ENCODE data around the gene HELZ. TPM values are rescaled to one million over a fixed set of nuclear protein-coding genes. Genes with fewer than 3 reads are reported as not detected.

Gene HELZ
- total and polyA plus RNA-seq, 4 donors: 5.5 to 175 (median 27.8) TPM

GRCh38 chr17:67241719-67242341 lies 3.2 kb downstream of the HELZ start:
- Histone ChIP-seq H3K9ac (ENCODE audit: insufficient read depth in 1 of 2, low read length in 2 of 2) (no peak overlapping the region), H3K9me3 (ENCODE audit: control insufficient read depth in 4 of 4, insufficient read depth in 3 of 4, low read length in 3 of 4) (no peaks in the 10 kb centered on the region), H3K4me3 (no peak overlapping the region), H3K36me3 (ENCODE audit: control insufficient read depth in 4 of 4, insufficient read depth in 4 of 4, low read length in 4 of 4) (peaks cover 7 to 23% (median 14%) of the 10 kb centered on the region in 4 donors), H3K27me3 (ENCODE audit: control insufficient read depth in 3 of 3, insufficient read depth in 3 of 3, low read length in 2 of 3) (no peaks in the 10 kb centered on the region), H3K4me1 (ENCODE audit: control insufficient read depth in 5 of 5, insufficient read depth in 5 of 5, low read length in 5 of 5) (peaks cover 0 to 21% (median 18%) of the 10 kb centered on the region in 5 donors), H3K27ac (ENCODE audit: low read depth in 1 of 2, low read length in 1 of 2) (peak overlapping the region in 1 of 2 donors; percentile 16)
- no peak for TF ChIP-seq CTCF (IDR thresholded peaks at IDR 0.05; ENCODE audit: control extremely low read depth, extremely low read depth)
- WGBS, 2 donors: 82 to 86% methylated on average over 7 of the region's 7 CpGs
- no peak for ATAC-seq (ENCODE audit: insufficient read depth, low FRiP score)
- DNase-seq: no peak

- ATAC-seq (ENCODE audit: insufficient read depth, low FRiP score) (no peak), DNase-seq (no peak)
- Histone ChIP-seq H3K4me1 (ENCODE audit: control insufficient read depth in 5 of 5, insufficient read depth in 5 of 5, low read length in 5 of 5) (peaks cover 0 to 18% (median 15%) of the 10 kb centered on the region in 5 donors), H3K9me3 (ENCODE audit: control insufficient read depth in 4 of 4, insufficient read depth in 3 of 4, low read length in 3 of 4) (no peaks in the 10 kb centered on the region), H3K4me3 (no peak overlapping the region), H3K27me3 (ENCODE audit: control insufficient read depth in 3 of 3, insufficient read depth in 3 of 3, low read length in 2 of 3) (no peaks in the 10 kb centered on the region), H3K36me3 (ENCODE audit: control insufficient read depth in 4 of 4, insufficient read depth in 4 of 4, low read length in 4 of 4) (peaks cover 11 to 37% (median 17%) of the 10 kb centered on the region in 4 donors), H3K9ac (ENCODE audit: insufficient read depth in 1 of 2, low read length in 2 of 2) (no peak overlapping the region), H3K27ac (ENCODE audit: low read depth in 1 of 2, low read length in 1 of 2) (no peak overlapping the region)
- 76 to 79% methylated on average over 3 of the region's 3 CpGs for WGBS, 2 donors
- no peak for TF ChIP-seq CTCF (IDR thresholded peaks at IDR 0.05; ENCODE audit: control extremely low read depth, extremely low read depth)
Measured at GRCh38 chr17:67239597-67239996, 5.4 kb downstream of the HELZ start.

- Histone ChIP-seq H3K4me3 (no peak overlapping the region), H3K27me3 (ENCODE audit: control insufficient read depth in 3 of 3, insufficient read depth in 3 of 3, low read length in 2 of 3) (no peaks in the 10 kb centered on the region), H3K9ac (ENCODE audit: insufficient read depth in 1 of 2, low read length in 2 of 2) (peak overlapping the region in 1 of 2 donors; percentile 47), H3K9me3 (ENCODE audit: control insufficient read depth in 4 of 4, insufficient read depth in 3 of 4, low read length in 3 of 4) (no peaks in the 10 kb centered on the region), H3K27ac (ENCODE audit: low read depth in 1 of 2, low read length in 1 of 2) (peak overlapping the region in 1 of 2 donors; percentile 67), H3K36me3 (ENCODE audit: control insufficient read depth in 4 of 4, insufficient read depth in 4 of 4, low read length in 4 of 4) (peaks cover 11 to 38% (median 19%) of the 10 kb centered on the region in 4 donors), H3K4me1 (ENCODE audit: control insufficient read depth in 5 of 5, insufficient read depth in 5 of 5, low read length in 5 of 5) (peaks cover 0 to 18% (median 12%) of the 10 kb centered on the region in 5 donors)
- no peak for TF ChIP-seq CTCF (IDR thresholded peaks at IDR 0.05; ENCODE audit: control extremely low read depth, extremely low read depth)
- DNase-seq: no peak
- WGBS, 2 donors: 66 to 91% methylated on average over 5 of the region's 5 CpGs
- peak; percentile 19 for ATAC-seq (ENCODE audit: insufficient read depth, low FRiP score)
Measured at GRCh38 chr17:67238991-67239390, 6.0 kb downstream of the HELZ start.

All from lung (tissue), 12 donors.